GM12878 (cell line): ENCODE measurements around the gene REPIN1.

ENCODE experiments used
- CTCF ChIP-seq, 3 experiments: IDR thresholded peaks in 2 of 3; conservative IDR thresholded peaks in 1 of 3; 2 replicates each; pipeline ENCODE4 v1.5.1; 2011; ENCODE audit warnings: low read depth in 3 of 3, low read length in 3 of 3, mild to moderate bottlenecking in 3 of 3, control low read depth in 2 of 3, moderate library complexity in 2 of 3, inconsistent platforms in 1 of 3, mixed read lengths in 1 of 3; ENCODE audit not compliant: control insufficient read depth in 2 of 3, insufficient read depth in 1 of 3; ENCODE audit errors: extremely low read depth in 1 of 3
- CUX1 ChIP-seq: IDR thresholded peaks from 2 replicates; pipeline ENCODE4 v1.6.1; 2012; ENCODE audit warnings: improper control_type of control experiment, low read depth, low read length; ENCODE audit not compliant: insufficient replicate concordance

GRCh38 chr7:150381096-150381495, 12.5 kb downstream of the REPIN1 start:
- TF ChIP-seq CUX1 (no peak), CTCF (IDR thresholded peaks at IDR 0.05 in 2 of 3, conservative IDR thresholded peaks at IDR 0.05 in 1 of 3; ENCODE audit: control insufficient read depth in 2 of 3, extremely low read depth in 1 of 3, insufficient read depth in 1 of 3, low read depth in 3 of 3, low read length in 3 of 3) (no peak)
